OCI-LY7 (cell line): Measurements from ENCODE around the gene RNF115.
"Not testable (repeated sequence)": the region's sequence is repeated elsewhere in the genome, so short reads cannot be mapped to it uniquely, and the experiment has no call there.

ENCODE experiments used
- EZH2phosphoT487 ChIP-seq: fragments of 200-600 bp; sonication (generic); IDR thresholded peaks from 2 replicates; pipeline ENCODE4 v1.6.1; 2018; ENCODE audit warnings: low read depth, borderline replicate concordance, mild to moderate bottlenecking, mixed run types, antibody characterized with exemption, low read length, moderate library complexity, mixed read lengths
- TF ChIP-seq, protein P1 (sequence below): fragments of 200-600 bp; sonication (generic); conservative IDR thresholded peaks from 2 replicates; pipeline ENCODE4 v1.5.1; 2014; ENCODE audit warnings: mild to moderate bottlenecking, antibody characterized with exemption, low read length, moderate library complexity, mixed read lengths

DNA sequence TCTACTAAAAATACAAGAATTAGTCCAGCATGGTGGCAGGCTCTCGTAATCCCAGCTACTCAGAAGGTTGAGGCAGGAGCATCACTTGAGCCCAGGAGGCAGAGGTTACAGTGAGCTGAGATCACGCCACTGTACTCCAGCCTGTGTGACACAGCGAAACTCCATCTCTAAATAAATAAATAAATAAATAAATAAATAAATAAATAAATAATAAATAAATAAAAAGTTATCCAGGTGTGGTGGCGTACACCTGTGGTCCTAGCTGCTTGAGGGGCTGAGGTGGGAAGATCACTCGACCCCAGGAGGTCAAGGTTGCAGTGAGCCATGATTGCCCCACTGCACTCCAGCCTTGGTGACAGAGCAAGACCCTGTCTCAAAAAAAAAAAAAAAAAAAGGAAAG, 105.4 kb downstream of the RNF115 start:
- TF ChIP-seq, protein P1, sequence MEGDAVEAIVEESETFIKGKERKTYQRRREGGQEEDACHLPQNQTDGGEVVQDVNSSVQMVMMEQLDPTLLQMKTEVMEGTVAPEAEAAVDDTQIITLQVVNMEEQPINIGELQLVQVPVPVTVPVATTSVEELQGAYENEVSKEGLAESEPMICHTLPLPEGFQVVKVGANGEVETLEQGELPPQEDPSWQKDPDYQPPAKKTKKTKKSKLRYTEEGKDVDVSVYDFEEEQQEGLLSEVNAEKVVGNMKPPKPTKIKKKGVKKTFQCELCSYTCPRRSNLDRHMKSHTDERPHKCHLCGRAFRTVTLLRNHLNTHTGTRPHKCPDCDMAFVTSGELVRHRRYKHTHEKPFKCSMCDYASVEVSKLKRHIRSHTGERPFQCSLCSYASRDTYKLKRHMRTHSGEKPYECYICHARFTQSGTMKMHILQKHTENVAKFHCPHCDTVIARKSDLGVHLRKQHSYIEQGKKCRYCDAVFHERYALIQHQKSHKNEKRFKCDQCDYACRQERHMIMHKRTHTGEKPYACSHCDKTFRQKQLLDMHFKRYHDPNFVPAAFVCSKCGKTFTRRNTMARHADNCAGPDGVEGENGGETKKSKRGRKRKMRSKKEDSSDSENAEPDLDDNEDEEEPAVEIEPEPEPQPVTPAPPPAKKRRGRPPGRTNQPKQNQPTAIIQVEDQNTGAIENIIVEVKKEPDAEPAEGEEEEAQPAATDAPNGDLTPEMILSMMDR, result not testable (repeated sequence)
- TF ChIP-seq EZH2phosphoT487, result not testable (repeated sequence)
